Neural progenitor cell (in vitro differentiated cells): ENCODE results near the gene RIT1. TPM values are rescaled to one million over a fixed set of nuclear protein-coding genes. Genes with fewer than 3 reads are reported as not detected.

Source experiments
- DNase-seq: peaks from one replicate; pipeline ENCODE4 v3.0.0-alpha.2; 2016; ENCODE audit warnings: low spot score
- H2AFZ ChIP-seq: fragments of 200-600 bp; sonication (generic); replicated peaks from 2 replicates; pipeline ENCODE4 v1.6.1; 2016; ENCODE audit warnings: antibody characterized with exemption
- H3F3A ChIP-seq: fragments of 200-600 bp; sonication (generic); 2 replicates; pipeline ENCODE4 v1.6.1; 2016; ENCODE audit warnings: antibody characterized with exemption, low read depth
- H3K27ac ChIP-seq: fragments of 200-600 bp; sonication (generic); 2 replicates; pipeline ENCODE4 v1.5.1; 2016; ENCODE audit warnings: mild to moderate bottlenecking
- H3K27me3 ChIP-seq: fragments of 200-600 bp; sonication (generic); 2 replicates; pipeline ENCODE4 v1.6.1; 2016; ENCODE audit warnings: mild to moderate bottlenecking, moderate library complexity
- H3K36me3 ChIP-seq: fragments of 200-600 bp; sonication (generic); 2 replicates; pipeline ENCODE4 v1.5.1; 2016
- H3K4me1 ChIP-seq: fragments of 200-600 bp; sonication (generic); 2 replicates; pipeline ENCODE4 v1.6.1; 2016; ENCODE audit warnings: mixed run types
- H3K4me2 ChIP-seq: fragments of 200-600 bp; sonication (generic); 2 replicates; pipeline ENCODE4 v1.6.1; 2016
- H3K4me3 ChIP-seq: fragments of 200-600 bp; sonication (generic); 2 replicates; pipeline ENCODE4 v1.5.1; 2016
- H3K79me2 ChIP-seq: fragments of 200-600 bp; sonication (generic); 2 replicates; pipeline ENCODE4 v1.6.1; 2016; ENCODE audit warnings: low read depth
- H3K9ac ChIP-seq: fragments of 200-600 bp; sonication (generic); 2 replicates; pipeline ENCODE4 v1.6.1; 2016
- H3K9me3 ChIP-seq: fragments of 200-600 bp; sonication (generic); 2 replicates; pipeline ENCODE4 v1.5.1; 2016; ENCODE audit warnings: low read depth
- H4K20me1 ChIP-seq: fragments of 200-600 bp; sonication (generic); 2 replicates; pipeline ENCODE4 v1.6.1; 2016; ENCODE audit warnings: low read depth
- H3K27ac Mint-ChIP-seq: 3 replicates; pipeline ENCODE4 v1.8.0; 2021; ENCODE audit warnings: mixed read lengths
- H3K27me3 Mint-ChIP-seq: 2 replicates; pipeline ENCODE4 v1.8.0; 2022; ENCODE audit warnings: low read depth, mild to moderate bottlenecking, inconsistent platforms, moderate library complexity, mixed read lengths; ENCODE audit not compliant: insufficient read depth
- H3K36me3 Mint-ChIP-seq: 3 replicates; pipeline ENCODE4 v1.8.0; 2021; ENCODE audit warnings: mixed read lengths
- H3K4me1 Mint-ChIP-seq: 3 replicates; pipeline ENCODE4 v1.8.0; 2021; ENCODE audit warnings: mixed read lengths
- H3K4me3 Mint-ChIP-seq: 3 replicates; pipeline ENCODE4 v1.8.0; 2021; ENCODE audit warnings: mild to moderate bottlenecking, moderate library complexity, mixed read lengths
- H3K9me3 Mint-ChIP-seq: 3 replicates; pipeline ENCODE4 v1.8.0; 2020; ENCODE audit warnings: mixed read lengths
- EZH2 ChIP-seq: fragments of 200-600 bp; sonication (generic); IDR thresholded peaks from 2 replicates; pipeline ENCODE4 v1.6.1; 2017; ENCODE audit warnings: antibody characterized with exemption, mild to moderate bottlenecking, moderate library complexity
- EZH2phosphoT487 ChIP-seq: fragments of 200-600 bp; sonication (generic); IDR thresholded peaks from 2 replicates; pipeline ENCODE4 v1.6.1; 2017; ENCODE audit warnings: antibody characterized with exemption
- total RNA-seq: library from RNA; depleted of rRNA; stranded (reverse); fragments of >200 nt; gene quantifications from 2 replicates; pipeline ENCODE4 v1.2.3, GENCODE V29; 2015; ENCODE audit warnings: low replicate concordance
- TF ChIP-seq, protein P1 (sequence below): fragments of 200-600 bp; sonication (generic); IDR thresholded peaks from 2 replicates; pipeline ENCODE4 v1.5.1; 2017; ENCODE audit warnings: antibody characterized with exemption, mild to moderate bottlenecking

The RIT1 gene
- total RNA-seq, 1 donor from 2014 or later, result 51.3 TPM

DNA sequence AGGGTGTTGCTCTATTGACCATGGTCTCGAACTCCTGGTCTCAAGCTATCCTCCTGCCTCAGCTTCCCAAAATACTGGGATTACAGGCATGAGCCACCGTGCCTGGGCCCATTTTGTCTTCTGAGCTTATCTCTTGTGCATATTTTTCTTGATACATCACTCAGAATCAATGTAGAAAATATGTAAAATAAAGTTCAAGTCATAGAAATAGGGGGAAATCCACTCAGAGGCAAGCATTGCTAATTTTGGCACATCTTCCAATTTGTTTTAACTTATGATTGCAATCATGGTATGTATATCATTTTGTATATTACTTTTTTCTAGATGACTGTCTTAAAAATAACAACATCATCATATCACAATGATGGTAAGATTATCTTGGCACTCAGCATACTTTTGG, 21.6 kb downstream of the RIT1 start:
- Mint-ChIP-seq H3K27me3 (no peaks in the 10 kb centered on the region), H3K4me3 (no peak overlapping the region), H3K36me3 (no peaks in the 10 kb centered on the region), H3K9me3 (no peaks in the 10 kb centered on the region), H3K4me1 (no peaks in the 10 kb centered on the region), H3K27ac (no peak overlapping the region)
- H3K9me3 ChIP-seq, result no peaks in the 10 kb centered on the region
- H4K20me1 ChIP-seq, result no peaks in the 10 kb centered on the region
- peaks cover 3% of the 10 kb centered on the region for H3F3A ChIP-seq
- no peak overlapping the region for H2AFZ ChIP-seq
- no peak overlapping the region for H3K4me3 ChIP-seq
- no peaks in the 10 kb centered on the region for H3K4me1 ChIP-seq
- H3K36me3 ChIP-seq, result no peaks in the 10 kb centered on the region
- H3K27me3 ChIP-seq, result no peaks in the 10 kb centered on the region
- TF ChIP-seq EZH2phosphoT487, result no peak
- TF ChIP-seq, protein P1, sequence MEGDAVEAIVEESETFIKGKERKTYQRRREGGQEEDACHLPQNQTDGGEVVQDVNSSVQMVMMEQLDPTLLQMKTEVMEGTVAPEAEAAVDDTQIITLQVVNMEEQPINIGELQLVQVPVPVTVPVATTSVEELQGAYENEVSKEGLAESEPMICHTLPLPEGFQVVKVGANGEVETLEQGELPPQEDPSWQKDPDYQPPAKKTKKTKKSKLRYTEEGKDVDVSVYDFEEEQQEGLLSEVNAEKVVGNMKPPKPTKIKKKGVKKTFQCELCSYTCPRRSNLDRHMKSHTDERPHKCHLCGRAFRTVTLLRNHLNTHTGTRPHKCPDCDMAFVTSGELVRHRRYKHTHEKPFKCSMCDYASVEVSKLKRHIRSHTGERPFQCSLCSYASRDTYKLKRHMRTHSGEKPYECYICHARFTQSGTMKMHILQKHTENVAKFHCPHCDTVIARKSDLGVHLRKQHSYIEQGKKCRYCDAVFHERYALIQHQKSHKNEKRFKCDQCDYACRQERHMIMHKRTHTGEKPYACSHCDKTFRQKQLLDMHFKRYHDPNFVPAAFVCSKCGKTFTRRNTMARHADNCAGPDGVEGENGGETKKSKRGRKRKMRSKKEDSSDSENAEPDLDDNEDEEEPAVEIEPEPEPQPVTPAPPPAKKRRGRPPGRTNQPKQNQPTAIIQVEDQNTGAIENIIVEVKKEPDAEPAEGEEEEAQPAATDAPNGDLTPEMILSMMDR, result no peak
- no peak for TF ChIP-seq EZH2
- H3K79me2 ChIP-seq, result no peaks in the 10 kb centered on the region
- H3K9ac ChIP-seq, result no peak overlapping the region
- no peak for DNase-seq
- H3K4me2 ChIP-seq, result no peak overlapping the region
- H3K27ac ChIP-seq, result no peak overlapping the region

DNA sequence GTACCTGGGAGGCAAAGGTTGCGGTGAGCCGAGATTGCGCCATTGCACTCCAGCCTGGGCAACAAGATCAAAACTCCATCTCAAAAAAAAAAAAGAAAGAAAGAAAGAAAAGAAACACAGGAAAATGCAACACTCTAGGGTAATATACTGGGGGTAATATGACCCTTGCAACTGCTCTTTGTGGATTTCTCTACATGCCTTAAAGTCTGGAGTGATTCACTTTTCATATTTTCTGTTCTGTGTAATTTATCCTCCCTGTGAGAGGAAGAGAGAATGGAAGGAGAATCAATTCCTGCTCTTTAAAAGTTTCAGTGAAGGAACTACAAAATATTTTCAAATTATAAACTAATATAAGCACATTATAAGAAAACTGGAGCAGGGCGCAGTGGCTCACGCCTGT, 22.7 kb downstream of the RIT1 start:
- TF ChIP-seq EZH2 (no peak), EZH2phosphoT487 (no peak)
- TF ChIP-seq, protein P1, result no peak
- DNase-seq, result no peak
- H3K79me2 ChIP-seq, result no peaks in the 10 kb centered on the region
- Mint-ChIP-seq H3K9me3 (no peaks in the 10 kb centered on the region), H3K4me3 (no peak overlapping the region), H3K4me1 (peaks cover 9% of the 10 kb centered on the region), H3K36me3 (no peaks in the 10 kb centered on the region), H3K27ac (no peak overlapping the region), H3K27me3 (no peaks in the 10 kb centered on the region)
- H3K4me3 ChIP-seq, result no peak overlapping the region
- H4K20me1 ChIP-seq, result no peaks in the 10 kb centered on the region
- no peak overlapping the region for H3K27ac ChIP-seq
- peaks cover 3% of the 10 kb centered on the region for H3F3A ChIP-seq
- H3K9me3 ChIP-seq, result no peaks in the 10 kb centered on the region
- no peak overlapping the region for H3K4me2 ChIP-seq
- H3K9ac ChIP-seq, result no peak overlapping the region
- H3K4me1 ChIP-seq, result no peaks in the 10 kb centered on the region
- H3K27me3 ChIP-seq, result no peaks in the 10 kb centered on the region
- no peak overlapping the region for H2AFZ ChIP-seq
- H3K36me3 ChIP-seq, result no peaks in the 10 kb centered on the region

DNA sequence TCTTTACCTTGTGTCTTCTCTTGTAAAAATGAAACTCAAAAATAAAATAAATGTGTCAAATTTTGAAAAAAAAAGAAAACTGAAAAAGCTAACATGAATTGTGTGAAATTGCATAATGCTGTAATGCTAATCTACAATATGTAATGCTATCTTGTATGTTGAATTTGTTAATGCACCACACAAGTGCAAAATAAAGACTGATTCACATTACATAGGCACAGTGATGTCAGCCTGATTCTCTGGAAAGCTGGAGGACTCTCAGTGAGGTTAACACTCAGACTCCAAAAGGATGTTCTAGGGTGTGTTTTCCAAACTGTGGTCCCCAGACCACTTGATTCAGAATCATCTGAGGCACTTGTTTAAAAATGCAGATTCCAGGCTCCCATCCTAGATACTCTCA, 26.2 kb downstream of the RIT1 start:
- no peaks in the 10 kb centered on the region for H3K9me3 ChIP-seq
- no peaks in the 10 kb centered on the region for H3K36me3 ChIP-seq
- no peak overlapping the region for H3K4me3 Mint-ChIP-seq
- no peaks in the 10 kb centered on the region for H3K79me2 ChIP-seq
- no peaks in the 10 kb centered on the region for H3K27me3 ChIP-seq
- no peaks in the 10 kb centered on the region for H4K20me1 ChIP-seq
- no peaks in the 10 kb centered on the region for H3K4me1 ChIP-seq
- H3K27ac ChIP-seq, result no peak overlapping the region
- H2AFZ ChIP-seq, result no peak overlapping the region
- DNase-seq, result no peak
- no peak overlapping the region for H3K27ac Mint-ChIP-seq
- no peaks in the 10 kb centered on the region for H3K9me3 Mint-ChIP-seq
- no peaks in the 10 kb centered on the region for H3F3A ChIP-seq
- H3K4me3 ChIP-seq, result no peak overlapping the region
- no peaks in the 10 kb centered on the region for H3K27me3 Mint-ChIP-seq
- peaks cover 11% of the 10 kb centered on the region for H3K4me1 Mint-ChIP-seq
- H3K9ac ChIP-seq, result no peak overlapping the region
- no peak for TF ChIP-seq EZH2
- TF ChIP-seq, protein P1, result no peak
- TF ChIP-seq EZH2phosphoT487, result no peak
- no peaks in the 10 kb centered on the region for H3K36me3 Mint-ChIP-seq
- no peak overlapping the region for H3K4me2 ChIP-seq
